ENCODE measurements around the gene SLC14A1.
A peak's percentile ranks its signal among the peaks of the same experiment; 100 is the strongest.

Gene SLC14A1

DNA sequence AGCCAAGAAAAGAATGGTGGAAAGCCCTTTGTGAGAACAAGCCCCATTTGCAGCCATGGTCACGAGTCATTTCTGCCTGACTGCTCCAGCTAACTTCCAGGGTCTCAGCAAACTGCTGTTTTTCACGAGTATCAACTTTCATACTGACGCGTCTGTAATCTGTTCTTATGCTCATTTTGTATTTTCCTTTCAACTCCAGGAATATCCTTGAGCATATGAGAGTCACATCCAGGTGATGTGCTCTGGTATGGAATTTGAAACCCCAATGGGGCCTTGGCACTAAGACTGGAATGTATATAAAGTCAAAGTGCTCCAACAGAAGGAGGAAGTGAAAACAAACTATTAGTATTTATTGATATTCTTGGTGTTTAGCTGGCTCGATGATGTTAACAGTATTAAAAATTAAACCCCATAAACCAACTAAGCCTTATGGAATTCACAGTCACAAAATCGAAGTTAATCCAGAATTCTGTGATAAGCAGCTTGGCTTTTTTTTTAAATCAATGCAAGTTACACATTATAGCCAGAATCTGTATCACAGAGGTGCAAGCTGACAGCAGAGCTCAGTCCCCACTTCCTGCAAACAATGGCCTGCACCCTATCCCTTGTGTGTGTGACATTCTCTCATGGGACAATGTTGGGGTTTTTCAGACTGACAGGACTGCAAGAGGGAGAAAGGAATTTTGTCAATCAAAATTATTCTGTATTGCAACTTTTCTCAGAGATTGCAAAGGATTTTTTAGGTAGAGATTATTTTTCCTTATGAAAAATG, 26.1 kb downstream of the SLC14A1 start:
- Histone ChIP-seq H3K27me3 (ENCODE audit: control insufficient read depth, low read length) (peaks cover 3% of the 10 kb centered on the region; the same call in 1 of the 2 replicates), H4K20me1 (ENCODE audit: control insufficient read depth, insufficient read depth, low read depth, low read length) (no peaks in the 10 kb centered on the region), H3K4me2 (ENCODE audit: low read length) (peak overlapping the region; percentile 22), H3K36me3 (ENCODE audit: control insufficient read depth, low read length) (no peaks in the 10 kb centered on the region), H3K27ac (ENCODE audit: low read depth, low read length) (no peak overlapping the region), H3K79me2 (ENCODE audit: control insufficient read depth, low read length) (no peaks in the 10 kb centered on the region), H3F3A (ENCODE audit: control insufficient read depth, insufficient read depth) (no peaks in the 10 kb centered on the region), H3K4me3 (ENCODE audit: low read length) (peak overlapping the region; percentile 1; the same call in 1 of the 2 replicates), H3K9me3 (ENCODE audit: control insufficient read depth, insufficient read depth, low read length) (no peaks in the 10 kb centered on the region), H3K4me1 (ENCODE audit: control insufficient read depth, low read length) (peaks cover 13% of the 10 kb centered on the region), H3K9me2 (replicated peaks; ENCODE audit: control insufficient read depth, low read length) (no peaks in the 10 kb centered on the region)
- TF ChIP-seq, protein P1, sequence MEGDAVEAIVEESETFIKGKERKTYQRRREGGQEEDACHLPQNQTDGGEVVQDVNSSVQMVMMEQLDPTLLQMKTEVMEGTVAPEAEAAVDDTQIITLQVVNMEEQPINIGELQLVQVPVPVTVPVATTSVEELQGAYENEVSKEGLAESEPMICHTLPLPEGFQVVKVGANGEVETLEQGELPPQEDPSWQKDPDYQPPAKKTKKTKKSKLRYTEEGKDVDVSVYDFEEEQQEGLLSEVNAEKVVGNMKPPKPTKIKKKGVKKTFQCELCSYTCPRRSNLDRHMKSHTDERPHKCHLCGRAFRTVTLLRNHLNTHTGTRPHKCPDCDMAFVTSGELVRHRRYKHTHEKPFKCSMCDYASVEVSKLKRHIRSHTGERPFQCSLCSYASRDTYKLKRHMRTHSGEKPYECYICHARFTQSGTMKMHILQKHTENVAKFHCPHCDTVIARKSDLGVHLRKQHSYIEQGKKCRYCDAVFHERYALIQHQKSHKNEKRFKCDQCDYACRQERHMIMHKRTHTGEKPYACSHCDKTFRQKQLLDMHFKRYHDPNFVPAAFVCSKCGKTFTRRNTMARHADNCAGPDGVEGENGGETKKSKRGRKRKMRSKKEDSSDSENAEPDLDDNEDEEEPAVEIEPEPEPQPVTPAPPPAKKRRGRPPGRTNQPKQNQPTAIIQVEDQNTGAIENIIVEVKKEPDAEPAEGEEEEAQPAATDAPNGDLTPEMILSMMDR (IDR thresholded peaks at IDR 0.05; ENCODE audit: low read depth, low read length, poor library complexity, severe bottlenecking) = no peak
- no peak for TF ChIP-seq EZH2phosphoT487 (IDR thresholded peaks at IDR 0.05; ENCODE audit: borderline replicate concordance, low read length)

DNA sequence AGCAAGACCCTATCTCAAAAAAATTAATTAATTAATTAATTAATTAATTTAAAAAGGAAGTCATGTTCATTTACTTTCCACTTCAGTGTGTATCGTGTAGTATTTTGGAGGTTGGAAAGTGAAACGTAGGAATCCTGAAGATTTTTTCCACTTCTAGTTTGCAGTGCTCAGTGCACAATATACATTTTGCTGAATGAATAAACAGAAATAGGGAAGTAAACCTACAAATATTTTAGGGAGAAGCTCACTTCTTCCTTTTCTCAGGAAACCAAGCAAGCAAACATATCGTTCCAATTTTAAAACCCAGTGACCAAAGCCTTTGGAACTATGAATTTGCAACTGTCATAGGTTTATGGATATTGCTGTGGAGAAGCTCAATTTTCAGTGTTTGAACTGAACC, 27.8 kb downstream of the SLC14A1 start:
- no peaks in the 10 kb centered on the region for H4K20me1 ChIP-seq (ENCODE audit: control insufficient read depth, insufficient read depth, low read depth, low read length)
- H3K9me2 ChIP-seq (replicated peaks; ENCODE audit: control insufficient read depth, low read length) = no peaks in the 10 kb centered on the region
- peaks cover 6% of the 10 kb centered on the region for H3K27me3 ChIP-seq (ENCODE audit: control insufficient read depth, low read length)
- no peaks in the 10 kb centered on the region for H3K9me3 ChIP-seq (ENCODE audit: control insufficient read depth, insufficient read depth, low read length)
- no peak overlapping the region for H3K4me2 ChIP-seq (ENCODE audit: low read length)
- no peaks in the 10 kb centered on the region for H3K36me3 ChIP-seq (ENCODE audit: control insufficient read depth, low read length)
- no peaks in the 10 kb centered on the region for H3K79me2 ChIP-seq (ENCODE audit: control insufficient read depth, low read length)
- peaks cover 21% of the 10 kb centered on the region for H3K4me1 ChIP-seq (ENCODE audit: control insufficient read depth, low read length)
- H3K4me3 ChIP-seq (ENCODE audit: low read length) = no peak overlapping the region
- H3F3A ChIP-seq (ENCODE audit: control insufficient read depth, insufficient read depth) = no peaks in the 10 kb centered on the region
- H3K27ac ChIP-seq (ENCODE audit: low read depth, low read length) = no peak overlapping the region
- no peak for TF ChIP-seq EZH2phosphoT487 (IDR thresholded peaks at IDR 0.05; ENCODE audit: borderline replicate concordance, low read length)
- TF ChIP-seq, protein P1 (IDR thresholded peaks at IDR 0.05; ENCODE audit: low read depth, low read length, poor library complexity, severe bottlenecking) = no peak

GRCh38 chr18:45752681-45753080, 28.7 kb downstream of the SLC14A1 start:
- Histone ChIP-seq H3K4me2 (ENCODE audit: low read length) (no peak overlapping the region), H3K27me3 (ENCODE audit: control insufficient read depth, low read length) (peaks cover 6% of the 10 kb centered on the region), H3K9me3 (ENCODE audit: control insufficient read depth, insufficient read depth, low read length) (no peaks in the 10 kb centered on the region), H3K4me1 (ENCODE audit: control insufficient read depth, low read length) (peaks cover 21% of the 10 kb centered on the region), H3K27ac (ENCODE audit: low read depth, low read length) (no peak overlapping the region), H3K79me2 (ENCODE audit: control insufficient read depth, low read length) (no peaks in the 10 kb centered on the region), H3F3A (ENCODE audit: control insufficient read depth, insufficient read depth) (no peaks in the 10 kb centered on the region), H4K20me1 (ENCODE audit: control insufficient read depth, insufficient read depth, low read depth, low read length) (no peaks in the 10 kb centered on the region), H3K9me2 (replicated peaks; ENCODE audit: control insufficient read depth, low read length) (no peaks in the 10 kb centered on the region), H3K4me3 (ENCODE audit: low read length) (no peak overlapping the region), H3K36me3 (ENCODE audit: control insufficient read depth, low read length) (no peaks in the 10 kb centered on the region)
- TF ChIP-seq, protein P1 (IDR thresholded peaks at IDR 0.05; ENCODE audit: low read depth, low read length, poor library complexity, severe bottlenecking) = no peak
- TF ChIP-seq EZH2phosphoT487 (IDR thresholded peaks at IDR 0.05; ENCODE audit: borderline replicate concordance, low read length) = no peak
